Measurements from ENCODE around the gene CPLANE2.

DNA sequence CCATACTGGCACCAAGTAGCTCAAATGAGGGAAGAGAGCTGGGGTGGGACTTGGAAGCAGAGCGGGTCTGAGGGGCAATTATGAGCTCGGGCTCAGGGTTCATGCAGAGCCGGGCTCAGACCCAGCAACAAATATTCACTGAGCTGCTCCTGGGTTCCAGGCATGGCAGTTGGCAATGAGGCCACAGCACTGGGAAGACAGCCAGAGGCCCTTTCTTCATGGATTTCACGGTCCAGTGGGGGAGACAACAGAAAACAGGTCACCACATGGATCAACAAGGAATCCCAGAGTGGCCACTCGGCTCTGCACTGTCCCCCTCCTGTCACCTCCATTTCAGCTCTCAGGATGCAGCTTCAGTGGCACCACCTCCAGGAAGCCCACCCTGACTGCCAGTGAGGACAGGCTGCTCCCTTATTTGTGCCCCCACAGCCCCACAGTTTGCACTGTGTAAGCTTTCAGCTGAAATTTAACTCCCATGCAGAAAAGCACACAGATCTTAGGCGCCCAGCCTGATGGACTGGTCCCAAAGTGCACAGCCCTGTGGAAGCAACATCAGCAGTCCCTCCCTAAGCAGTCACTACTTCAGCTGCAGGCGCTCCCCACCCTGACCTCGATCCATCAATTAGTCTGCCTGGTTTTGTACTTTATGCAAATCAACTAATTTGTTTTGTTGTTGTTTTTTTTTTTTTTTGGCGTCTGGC, 46.9 kb downstream of the CPLANE2 start:
- TF ChIP-seq, protein P1, sequence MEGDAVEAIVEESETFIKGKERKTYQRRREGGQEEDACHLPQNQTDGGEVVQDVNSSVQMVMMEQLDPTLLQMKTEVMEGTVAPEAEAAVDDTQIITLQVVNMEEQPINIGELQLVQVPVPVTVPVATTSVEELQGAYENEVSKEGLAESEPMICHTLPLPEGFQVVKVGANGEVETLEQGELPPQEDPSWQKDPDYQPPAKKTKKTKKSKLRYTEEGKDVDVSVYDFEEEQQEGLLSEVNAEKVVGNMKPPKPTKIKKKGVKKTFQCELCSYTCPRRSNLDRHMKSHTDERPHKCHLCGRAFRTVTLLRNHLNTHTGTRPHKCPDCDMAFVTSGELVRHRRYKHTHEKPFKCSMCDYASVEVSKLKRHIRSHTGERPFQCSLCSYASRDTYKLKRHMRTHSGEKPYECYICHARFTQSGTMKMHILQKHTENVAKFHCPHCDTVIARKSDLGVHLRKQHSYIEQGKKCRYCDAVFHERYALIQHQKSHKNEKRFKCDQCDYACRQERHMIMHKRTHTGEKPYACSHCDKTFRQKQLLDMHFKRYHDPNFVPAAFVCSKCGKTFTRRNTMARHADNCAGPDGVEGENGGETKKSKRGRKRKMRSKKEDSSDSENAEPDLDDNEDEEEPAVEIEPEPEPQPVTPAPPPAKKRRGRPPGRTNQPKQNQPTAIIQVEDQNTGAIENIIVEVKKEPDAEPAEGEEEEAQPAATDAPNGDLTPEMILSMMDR (IDR thresholded peaks at IDR 0.05), result no peak
- TF ChIP-seq POLR2A (IDR thresholded peaks at IDR 0.05), result no peak

All from suprapubic skin (tissue), 3 donors.